Measurements from ENCODE around the gene PER2. TPM values are rescaled to one million over a fixed set of nuclear protein-coding genes. Genes with fewer than 3 reads are reported as not detected.
A peak's percentile ranks its signal among the peaks of the same experiment; 100 is the strongest.

The PER2 gene
- total and polyA plus RNA-seq, 2 of the 4 experiments (the other 2 are of a cell fraction), result 1.7 to 3.2 TPM

DNA sequence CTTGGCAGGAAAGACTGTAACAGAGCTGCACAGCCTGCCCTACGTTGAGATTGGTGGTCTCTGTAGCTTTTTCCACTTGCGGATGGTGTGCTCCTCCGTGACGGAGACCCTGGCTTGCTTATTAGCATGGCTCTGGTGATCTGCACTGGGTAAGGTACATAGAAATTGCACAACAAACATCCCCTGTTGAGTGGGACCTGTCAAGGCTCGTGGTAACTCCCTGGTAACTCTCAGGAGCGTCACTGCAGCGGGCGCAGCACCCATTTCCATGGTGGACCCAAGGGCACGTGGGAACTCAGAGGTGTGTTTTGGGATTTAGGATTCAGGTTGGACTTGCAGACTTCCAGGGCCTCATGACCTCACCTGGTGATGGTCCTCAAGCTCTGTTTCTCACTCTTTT lies 33.1 kb upstream of the PER2 start:
- Histone ChIP-seq H4K20me1 (ENCODE audit: insufficient read depth, low read length) (no peaks in the 10 kb centered on the region; the same call in 1 of the 2 replicates), H3K36me3 (ENCODE audit: control insufficient read depth, insufficient read depth, low read length) (peaks cover 8% of the 10 kb centered on the region), H3K23ac (ENCODE audit: low read depth, low read length) (peak overlapping the region; percentile 90), H4K5ac (ENCODE audit: low read depth, low read length) (no peak overlapping the region), H3K27ac (ENCODE audit: insufficient read depth, low read length) (no peak overlapping the region; the same call in 1 of the 2 replicates), H3K56ac (ENCODE audit: extremely low read depth, insufficient read depth, low read length) (peak overlapping the region; percentile 15; the same call in 1 of the 2 replicates), H3K4ac (ENCODE audit: low read depth, low read length) (no peak overlapping the region), H2AFZ (replicated peaks; ENCODE audit: low read length, poor library complexity) (peak overlapping the region; percentile 97), H3K14ac (replicated peaks; ENCODE audit: low read depth, low read length) (peak overlapping the region; percentile 14), H2BK120ac (ENCODE audit: low read depth, low read length) (no peak overlapping the region), H3K18ac (ENCODE audit: low read depth, low read length) (no peak overlapping the region), H3K4me3 (ENCODE audit: insufficient read depth, low read depth, low read length) (peak overlapping the region; percentile 74; the same call in 1 of the 2 replicates), H2AK5ac (ENCODE audit: low read depth, low read length) (no peak overlapping the region), H3K79me1 (ENCODE audit: low read depth in 1 of 2, low read length in 2 of 2) (peaks cover 17 to 35% of the 10 kb centered on the region in 2 experiments), H3K9me3 (ENCODE audit: control insufficient read depth, insufficient read depth, low read length) (no peaks in the 10 kb centered on the region), H2AK9ac (replicated peaks; ENCODE audit: low read depth, low read length, poor library complexity) (peak overlapping the region; percentile 58), H2BK20ac (ENCODE audit: low read depth, low read length) (no peak overlapping the region), H2BK15ac (ENCODE audit: low read depth, low read length) (no peak overlapping the region), H4K91ac (ENCODE audit: insufficient read depth, low read depth, low read length) (no peak overlapping the region), H3K4me1 (ENCODE audit: control insufficient read depth, insufficient read depth, low read length) (peaks cover 7% of the 10 kb centered on the region), H4K8ac (ENCODE audit: low read depth in 2 of 2, low read length in 2 of 2) (no peak overlapping the region), H3K9me1 (ENCODE audit: insufficient read depth, low read length) (peaks cover 20% of the 10 kb centered on the region), H3K9ac (ENCODE audit: low read depth, low read length) (peak overlapping the region; percentile 60; the same call in 1 of the 2 replicates), H3K27me3 (ENCODE audit: control insufficient read depth, insufficient read depth, low read length) (no peaks in the 10 kb centered on the region), H3K4me2 (ENCODE audit: low read depth, low read length) (peak overlapping the region; percentile 75), H2BK5ac (ENCODE audit: low read depth, low read length, poor library complexity, severe bottlenecking) (no peak overlapping the region)
- dilution Hi-C loops (cut with HindIII; ENCODE audit: low sequenced_read_pairs, unreplicated experiment), result no loop called here
- ChIA-PET POLR2A (ENCODE audit: unreplicated experiment) (no interaction called here), CTCF (interaction anchor here (0.8 kb wide), 1 partner anchor 463 kb away, joined by 3 read pairs; no protein-coding TSS in a partner anchor)
- WGBS, 2 experiments (ENCODE audit: extremely low coverage in 2 of 2, insufficient read length in 1 of 2), result 65% methylated on average over 5 of the region's 9 CpGs; no CpG with 5 or more reads in 1 of the 2 experiments
- ATAC-seq (ENCODE audit: low read depth) (no peak), DNase-seq (no peak)
- TF ChIP-seq POLR2A (IDR thresholded peaks at IDR 0.05; ENCODE audit: low read depth, low read length) (no peak), MAFK (IDR thresholded peaks at IDR 0.05; ENCODE audit: low read depth, low read length) (no peak), FOS (IDR thresholded peaks at IDR 0.05; ENCODE audit: low read depth, low read length) (no peak), NFE2L2 (IDR thresholded peaks at IDR 0.05; ENCODE audit: low read depth, low read length) (no peak), USF2 (IDR thresholded peaks at IDR 0.05; ENCODE audit: low read depth, low read length) (no peak), BHLHE40 (IDR thresholded peaks at IDR 0.05; ENCODE audit: low read depth, low read length) (no peak), RAD21 (IDR thresholded peaks at IDR 0.05; ENCODE audit: low read length) (no peak), CEBPB (IDR thresholded peaks at IDR 0.05; ENCODE audit: low read depth, low read length) (no peak), CHD1 (IDR thresholded peaks at IDR 0.05; ENCODE audit: low read depth, low read length) (no peak), MAZ (IDR thresholded peaks at IDR 0.05; ENCODE audit: borderline replicate concordance, low read depth, low read length) (no peak)
- TF ChIP-seq, protein P1, sequence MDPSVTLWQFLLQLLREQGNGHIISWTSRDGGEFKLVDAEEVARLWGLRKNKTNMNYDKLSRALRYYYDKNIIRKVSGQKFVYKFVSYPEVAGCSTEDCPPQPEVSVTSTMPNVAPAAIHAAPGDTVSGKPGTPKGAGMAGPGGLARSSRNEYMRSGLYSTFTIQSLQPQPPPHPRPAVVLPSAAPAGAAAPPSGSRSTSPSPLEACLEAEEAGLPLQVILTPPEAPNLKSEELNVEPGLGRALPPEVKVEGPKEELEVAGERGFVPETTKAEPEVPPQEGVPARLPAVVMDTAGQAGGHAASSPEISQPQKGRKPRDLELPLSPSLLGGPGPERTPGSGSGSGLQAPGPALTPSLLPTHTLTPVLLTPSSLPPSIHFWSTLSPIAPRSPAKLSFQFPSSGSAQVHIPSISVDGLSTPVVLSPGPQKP (IDR thresholded peaks at IDR 0.05; ENCODE audit: borderline replicate concordance, low read depth, low read length), result no peak
- TF ChIP-seq, protein P2, sequence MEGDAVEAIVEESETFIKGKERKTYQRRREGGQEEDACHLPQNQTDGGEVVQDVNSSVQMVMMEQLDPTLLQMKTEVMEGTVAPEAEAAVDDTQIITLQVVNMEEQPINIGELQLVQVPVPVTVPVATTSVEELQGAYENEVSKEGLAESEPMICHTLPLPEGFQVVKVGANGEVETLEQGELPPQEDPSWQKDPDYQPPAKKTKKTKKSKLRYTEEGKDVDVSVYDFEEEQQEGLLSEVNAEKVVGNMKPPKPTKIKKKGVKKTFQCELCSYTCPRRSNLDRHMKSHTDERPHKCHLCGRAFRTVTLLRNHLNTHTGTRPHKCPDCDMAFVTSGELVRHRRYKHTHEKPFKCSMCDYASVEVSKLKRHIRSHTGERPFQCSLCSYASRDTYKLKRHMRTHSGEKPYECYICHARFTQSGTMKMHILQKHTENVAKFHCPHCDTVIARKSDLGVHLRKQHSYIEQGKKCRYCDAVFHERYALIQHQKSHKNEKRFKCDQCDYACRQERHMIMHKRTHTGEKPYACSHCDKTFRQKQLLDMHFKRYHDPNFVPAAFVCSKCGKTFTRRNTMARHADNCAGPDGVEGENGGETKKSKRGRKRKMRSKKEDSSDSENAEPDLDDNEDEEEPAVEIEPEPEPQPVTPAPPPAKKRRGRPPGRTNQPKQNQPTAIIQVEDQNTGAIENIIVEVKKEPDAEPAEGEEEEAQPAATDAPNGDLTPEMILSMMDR (conservative IDR thresholded peaks at IDR 0.05; ENCODE audit: low read depth, low read length), result no peak
- no TSS peak for BruUV-seq (replicated peaks)
- in situ Hi-C loops (cut with MboI; ENCODE audit: low sequenced_read_pairs), result no loop called here
- intact Hi-C loops (cut with micrococcal nuclease), result no loop called here

Measured in IMR-90 (cell line).